WTC11 (cell line): ENCODE results near the gene GPR161. TPM values are rescaled to one million over a fixed set of nuclear protein-coding genes. Genes with fewer than 3 reads are reported as not detected.
A peak's percentile ranks its signal among the peaks of the same experiment; 100 is the strongest.

Experiments
- ATAC-seq: fragments of 200-7000 bp; cut with Tn5 transposase; 2 replicates; pipeline ENCODE4 v1.10.0; 2021; ENCODE audit warnings: mild to moderate bottlenecking, moderate library complexity
- CTCF ChIA-PET: fragments of 300-600 bp; sonication (Branson Sonifier 250); formaldehyde crosslinking; loops from one replicate; lab custom pipeline; 2021; ENCODE audit warnings: antibody characterized with exemption; lab: Charles Lee
- POLR2A ChIA-PET: fragments of 350-600 bp; sonication (Branson Sonifier 250); formaldehyde crosslinking; loops from one replicate; lab custom pipeline; 2021; ENCODE audit warnings: antibody characterized with exemption; lab: Charles Lee
- DNase-seq: peaks from one replicate; pipeline ENCODE4 v3.0.0; 2021; ENCODE audit warnings: low spot score
- H3K27ac Mint-ChIP-seq: 2 replicates; pipeline ENCODE4 v1.8.0; 2021; ENCODE audit warnings: mixed read lengths
- H3K27me3 Mint-ChIP-seq: 2 replicates; pipeline ENCODE4 v1.8.0; 2021; ENCODE audit warnings: low read depth, mild to moderate bottlenecking, moderate library complexity, mixed read lengths
- H3K36me3 Mint-ChIP-seq: 2 replicates; pipeline ENCODE4 v1.8.0; 2021; ENCODE audit warnings: mixed read lengths
- H3K4me1 Mint-ChIP-seq: 2 replicates; pipeline ENCODE4 v1.8.0; 2022; ENCODE audit warnings: mixed read lengths
- H3K4me3 Mint-ChIP-seq: 2 replicates; pipeline ENCODE4 v1.8.0; 2021; ENCODE audit warnings: mild to moderate bottlenecking, moderate library complexity, mixed read lengths
- H3K9me3 Mint-ChIP-seq: 2 replicates; pipeline ENCODE4 v1.8.0; 2021; ENCODE audit warnings: mixed read lengths
- ARID4B ChIP-seq: sonication (generic); formaldehyde crosslinking; IDR thresholded peaks from 2 replicates; pipeline ENCODE4 v1.8.0; 2023; ENCODE audit warnings: missing genetic modification reagents, mild to moderate bottlenecking, borderline replicate concordance
- CDX4 ChIP-seq: fragments of 250-450 bp; sonication (Bioruptor Pico); IDR thresholded peaks from 2 replicates; pipeline ENCODE4 v1.9.0; 2021; ENCODE audit warnings: moderate library complexity, mild to moderate bottlenecking, inconsistent platforms, borderline replicate concordance
- CTCF ChIP-seq: fragments of 200-600 bp; IDR thresholded peaks from 2 replicates; pipeline ENCODE4 v1.8.0; 2022; ENCODE audit warnings: antibody characterized with exemption
- ETV6 ChIP-seq: sonication (generic); formaldehyde crosslinking; IDR thresholded peaks from 2 replicates; pipeline ENCODE4 v1.8.1; 2022; ENCODE audit warnings: mild to moderate bottlenecking, missing genetic modification reagents
- GABPB1 ChIP-seq: sonication (generic); formaldehyde crosslinking; IDR thresholded peaks from 2 replicates; pipeline ENCODE4 v1.8.1; 2023; ENCODE audit warnings: mild to moderate bottlenecking, missing genetic modification reagents
- GRHL2 ChIP-seq: fragments of 250-450 bp; sonication (Bioruptor Pico); IDR thresholded peaks from 2 replicates; pipeline ENCODE4 v1.8.0; 2022; ENCODE audit warnings: mild to moderate bottlenecking, moderate library complexity; ENCODE audit not compliant: insufficient replicate concordance, severe bottlenecking
- JAZF1 ChIP-seq: fragments of 250-450 bp; sonication (Bioruptor Pico); IDR thresholded peaks from 2 replicates; pipeline ENCODE4 v1.9.0; 2021; ENCODE audit warnings: moderate library complexity, mild to moderate bottlenecking, inconsistent platforms
- JUN ChIP-seq: sonication (generic); formaldehyde crosslinking; IDR thresholded peaks from 2 replicates; pipeline ENCODE4 v1.8.0; 2023; ENCODE audit warnings: mild to moderate bottlenecking, missing genetic modification reagents
- KAT7 ChIP-seq: sonication (generic); formaldehyde crosslinking; IDR thresholded peaks from 2 replicates; pipeline ENCODE4 v1.8.1; 2023; ENCODE audit warnings: missing genetic modification reagents, mild to moderate bottlenecking, borderline replicate concordance
- NFATC4 ChIP-seq: fragments of 250-450 bp; sonication (Bioruptor Pico); IDR thresholded peaks from 2 replicates; pipeline ENCODE4 v1.9.0; 2021; ENCODE audit warnings: mild to moderate bottlenecking
- NR1H2 ChIP-seq: sonication (generic); formaldehyde crosslinking; IDR thresholded peaks from 2 replicates; pipeline ENCODE4 v1.9.0; 2021; ENCODE audit warnings: mild to moderate bottlenecking, moderate library complexity, missing genetic modification reagents
- NR3C1 ChIP-seq: sonication (generic); formaldehyde crosslinking; conservative IDR thresholded peaks from 2 replicates; pipeline ENCODE4 v1.8.1; 2023; ENCODE audit warnings: low read depth, mild to moderate bottlenecking, missing genetic modification reagents
- SMAD4 ChIP-seq: sonication (generic); formaldehyde crosslinking; IDR thresholded peaks from 2 replicates; pipeline ENCODE4 v1.8.0; 2022; ENCODE audit warnings: mild to moderate bottlenecking, missing genetic modification reagents
- STAT6 ChIP-seq: sonication (generic); formaldehyde crosslinking; conservative IDR thresholded peaks from 2 replicates; pipeline ENCODE4 v1.8.1; 2023; ENCODE audit warnings: mild to moderate bottlenecking, low read depth, missing genetic modification reagents, moderate library complexity
- ZBTB21 ChIP-seq: sonication (generic); formaldehyde crosslinking; IDR thresholded peaks from 2 replicates; pipeline ENCODE4 v1.8.1; 2023; ENCODE audit warnings: mild to moderate bottlenecking, missing genetic modification reagents, borderline replicate concordance
- ZBTB43 ChIP-seq: sonication (generic); formaldehyde crosslinking; IDR thresholded peaks from 2 replicates; pipeline ENCODE4 v1.8.1; 2023; ENCODE audit warnings: mild to moderate bottlenecking, missing genetic modification reagents
- ZNF138 ChIP-seq: sonication (generic); formaldehyde crosslinking; conservative IDR thresholded peaks from 2 replicates; pipeline ENCODE4 v1.8.1; 2022; ENCODE audit warnings: mild to moderate bottlenecking, moderate library complexity, missing genetic modification reagents
- ZNF425 ChIP-seq: fragments of 250-450 bp; sonication (Bioruptor Pico); conservative IDR thresholded peaks from 2 replicates; pipeline ENCODE4 v1.9.0; 2021; ENCODE audit warnings: mild to moderate bottlenecking
- total RNA-seq: library from RNA; stranded (reverse); gene quantifications from 3 replicates; pipeline ENCODE4 v1.2.3, GENCODE V29; 2021

Gene GPR161
- total RNA-seq, 1 experiment from 2014 or later = 11.6 TPM

- no peak for TF ChIP-seq SMAD4 (CRISPR knock-in tag)
- TF ChIP-seq ZBTB21 (CRISPR knock-in tag) = no peak
- no peak for TF ChIP-seq ZBTB43 (CRISPR knock-in tag)
- no peak for TF ChIP-seq NR1H2 (CRISPR knock-in tag)
- no peak for TF ChIP-seq ETV6 (CRISPR knock-in tag)
- TF ChIP-seq ARID4B = no peak
- no peak for TF ChIP-seq ZNF425 (CRISPR knock-in tag)
Observed at GRCh38 chr1:168180148-168180524, 43.4 kb upstream of the GPR161 start (continued).

GRCh38 chr1:168179438-168180147 lies 42.9 kb upstream of the GPR161 start:
- DNase-seq = no peak
- POLR2A ChIA-PET = no interaction called here

GRCh38 chr1:168178638-168179437 lies 42.1 kb upstream of the GPR161 start, which contains the start of gene TIPRL:
Gene TIPRL (plus strand): TSS chr1:168178962. CDS start chr1:168179078, 116 bp downstream.
- Mint-ChIP-seq H3K4me3 (no peak within 1 kb of the TSS), H3K9me3 (no peaks in the 10 kb centered on the region), H3K27me3 (no peaks in the 10 kb centered on the region; the same call in none of the 2 replicates), H3K36me3 (no peaks in the 10 kb centered on the region), H3K4me1 (peaks cover 5% of the 10 kb centered on the region), H3K27ac (no peak within 1 kb of the TSS)
- ChIA-PET POLR2A (no interaction called here), CTCF (interaction anchor here (0.7 to 2.2 kb wide), 7 partner anchors 8 to 187 kb away, joined by 3 to 8 read pairs (median 3); no protein-coding TSS in a partner anchor)
- DNase-seq = peak; percentile 96
- ATAC-seq = peak; percentile 95
- TF ChIP-seq CTCF (peak; percentile 61; the same call in 1 of the 2 replicates), CDX4 (no peak), STAT6 (CRISPR knock-in tag) (no peak), NR3C1 (no peak), ZNF138 (CRISPR knock-in tag) (no peak), KAT7 (no peak), GRHL2 (CRISPR knock-in tag) (no peak), GABPB1 (CRISPR knock-in tag) (peak; percentile 86)

More at GRCh38 chr1:168179438-168180147, 42.9 kb upstream of the GPR161 start:
- ATAC-seq = no peak
- H3K27me3 Mint-ChIP-seq = no peaks in the 10 kb centered on the region; the same call in 1 of the 2 replicates
- TF ChIP-seq JUN (CRISPR knock-in tag) (no peak), NFATC4 (no peak), JAZF1 (no peak)
- no peak overlapping the region for H3K27ac Mint-ChIP-seq
- no peaks in the 10 kb centered on the region for H3K9me3 Mint-ChIP-seq
- H3K4me3 Mint-ChIP-seq = no peak overlapping the region
- H3K36me3 Mint-ChIP-seq = no peaks in the 10 kb centered on the region
- CTCF ChIA-PET = interaction anchor here (0.7 to 2.2 kb wide), 5 partner anchors 8 to 163 kb away, joined by 3 to 8 read pairs (median 4); no protein-coding TSS in a partner anchor
- H3K4me1 Mint-ChIP-seq = peaks cover 7% of the 10 kb centered on the region
